Mammary microvascular endothelial cell (primary cell): ENCODE measurements around the gene SF3B2. TPM values are rescaled to one million over a fixed set of nuclear protein-coding genes. Genes with fewer than 3 reads are reported as not detected.

ENCODE experiments used
- total RNA-seq: library from RNA; depleted of rRNA; stranded (reverse); fragments of >200 nt; gene quantifications from 2 replicates; pipeline ENCODE4 v1.2.3, GENCODE V29; 2015

SF3B2 gene
- 130 and 155 TPM in 2 replicates for total RNA-seq

GRCh38 chr11:66051766-66052663 lies at the start of gene SF3B2:
Gene SF3B2 (plus strand): TSS chr11:66052364. CDS start chr11:66052385, 21 bp downstream.

DNA sequence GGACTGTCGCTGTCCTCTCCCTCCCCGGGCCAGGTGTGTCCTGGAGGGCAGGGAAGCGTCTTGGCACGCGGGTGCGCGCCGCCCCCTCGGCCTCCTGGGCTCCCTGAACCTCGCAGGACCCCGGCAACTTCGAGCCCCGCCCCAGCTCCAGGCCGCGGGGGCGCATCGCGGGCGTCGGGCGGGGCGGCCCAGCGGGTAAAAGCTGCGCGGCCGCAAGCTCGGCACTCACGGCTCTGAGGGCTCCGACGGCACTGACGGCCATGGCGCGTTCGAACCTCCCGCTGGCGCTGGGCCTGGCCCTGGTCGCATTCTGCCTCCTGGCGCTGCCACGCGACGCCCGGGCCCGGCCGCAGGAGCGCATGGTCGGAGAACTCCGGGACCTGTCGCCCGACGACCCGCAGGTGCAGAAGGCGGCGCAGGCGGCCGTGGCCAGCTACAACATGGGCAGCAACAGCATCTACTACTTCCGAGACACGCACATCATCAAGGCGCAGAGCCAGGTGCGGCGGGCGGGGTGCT lies 40.3 kb upstream of the SF3B2 start, which contains the start of gene CST6:
Gene CST6 (plus strand): TSS at position 224 of the 519 bp plus-strand sequence. CDS start 37 bp downstream, at position 261.

DNA sequence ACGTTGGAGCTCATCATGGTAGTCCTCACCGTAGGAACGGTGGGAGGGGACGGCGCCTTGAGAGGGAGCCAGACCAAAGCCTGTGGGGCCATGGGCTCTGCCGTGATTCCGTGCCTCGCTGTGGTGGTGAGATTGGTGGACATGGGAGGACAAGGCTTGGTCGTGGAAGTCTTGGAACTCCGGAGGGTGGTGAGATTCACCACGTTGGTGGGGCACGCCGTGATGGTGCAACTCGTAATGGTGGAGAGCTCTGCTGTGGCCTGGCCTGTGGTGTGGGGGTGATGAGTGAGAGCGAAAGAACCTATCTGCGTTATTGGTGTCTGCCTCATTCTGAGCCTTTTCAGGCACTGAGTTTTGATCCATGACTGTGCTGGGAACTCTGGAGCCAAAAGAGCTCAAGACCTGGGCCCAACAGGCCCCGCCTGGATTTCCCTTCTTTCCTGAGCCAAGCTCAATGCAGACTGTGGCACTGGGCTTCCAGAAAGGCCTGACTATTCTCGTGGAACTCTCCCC lies 26.1 kb upstream of the SF3B2 start, which contains the start of gene CATSPER1:
Gene CATSPER1 (minus strand): TSS at position 463 of the 513 bp plus-strand sequence. CDS start 100 bp downstream, at position 363.

DNA sequence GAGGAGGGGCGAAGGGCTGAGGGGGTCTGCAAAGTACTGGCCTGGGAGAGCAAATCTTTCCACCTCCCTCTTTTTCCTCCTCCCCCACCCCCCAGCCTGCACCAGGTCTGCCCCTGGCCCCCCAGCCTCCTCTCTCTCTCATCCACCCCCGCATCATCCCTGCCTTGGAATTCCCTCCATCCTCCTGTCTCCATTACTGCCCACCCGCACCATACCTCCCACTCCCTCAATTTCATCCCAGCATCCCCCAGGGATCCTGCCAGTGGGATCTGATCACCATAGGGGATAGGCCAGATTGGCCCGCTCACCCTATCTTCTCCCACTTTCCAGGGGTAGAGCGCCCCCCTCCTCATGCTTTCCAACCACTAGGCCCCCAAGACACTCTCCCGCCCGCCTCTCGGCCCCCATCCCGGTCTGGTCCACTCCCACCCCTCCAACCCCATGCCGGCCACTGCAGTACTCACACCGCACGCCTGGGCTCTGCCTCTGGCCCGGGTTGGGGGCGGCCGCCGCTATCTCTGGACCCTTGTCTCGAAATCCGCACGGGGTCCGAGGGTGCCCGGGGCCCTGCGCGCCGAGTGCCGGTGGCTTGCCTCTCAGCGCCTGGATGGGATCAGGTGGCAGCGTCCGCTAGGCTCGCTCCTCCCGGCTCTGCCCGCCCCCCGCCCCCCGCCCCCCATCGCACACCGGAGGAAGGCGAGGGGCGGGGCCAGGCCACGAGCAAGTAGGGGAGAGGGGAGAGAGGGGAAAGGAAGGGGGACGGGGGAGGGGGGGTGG lies 3.4 kb upstream of the SF3B2 start, which contains the start of gene GAL3ST3:
Gene GAL3ST3 (minus strand): TSS at position 615 of the 777 bp plus-strand sequence. CDS start 3,746 bp downstream, outside the sequence.

DNA sequence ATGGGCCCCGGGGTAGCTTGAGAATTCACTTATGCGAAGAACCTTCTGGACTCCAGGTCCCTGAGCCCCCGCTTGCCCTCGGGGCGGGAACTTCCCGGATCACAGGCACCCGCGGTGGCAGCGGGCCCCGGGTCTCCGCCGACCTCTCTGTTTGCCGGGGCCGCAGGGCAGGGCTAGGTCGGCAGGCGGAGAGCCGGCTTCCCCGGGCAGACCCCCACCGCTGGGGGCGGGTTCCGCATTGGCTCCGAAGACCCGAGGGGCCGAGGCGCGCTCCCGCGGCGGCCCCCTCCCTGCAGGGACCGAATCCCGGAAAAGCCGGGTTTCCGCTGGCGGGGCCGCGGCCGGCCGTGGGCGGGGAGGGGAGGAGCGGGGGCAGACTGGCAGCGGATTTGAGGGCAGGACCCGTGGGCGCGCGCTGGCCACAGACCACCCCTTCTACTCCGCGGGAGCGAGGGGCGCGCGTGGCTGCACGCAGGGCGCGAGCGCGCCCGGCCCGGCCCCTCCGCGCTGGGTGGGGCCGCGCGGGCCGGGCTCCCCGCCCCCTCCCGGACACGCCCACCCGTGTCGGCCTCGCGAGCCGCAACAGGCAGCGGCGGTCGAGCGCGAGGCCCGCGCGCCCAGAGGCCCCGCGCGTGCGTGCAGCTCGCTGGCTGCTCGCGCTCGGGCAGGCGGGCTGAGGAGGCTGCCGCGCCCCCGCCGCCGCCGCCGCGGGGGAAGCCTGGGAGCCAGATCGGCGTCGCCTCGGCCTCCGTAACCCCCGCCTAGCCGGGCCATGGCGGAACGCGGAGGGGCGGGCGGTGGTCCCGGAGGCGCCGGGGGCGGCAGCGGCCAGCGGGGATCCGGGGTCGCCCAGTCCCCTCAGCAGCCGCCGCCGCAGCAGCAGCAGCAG lies 17.8 kb downstream of the SF3B2 start, which contains the start of gene PACS1:
Gene PACS1 (plus strand): TSS at position 558 of the 889 bp plus-strand sequence. CDS start 215 bp downstream, at position 773.

Other genes starting within 250 kb of the SF3B2 start
- not detected in 2 replicates for gene SNX32, start 218.4 kb upstream of the SF3B2 start, total RNA-seq
- 2,226 and 2,249 TPM in 2 replicates for gene CFL1, start 194.2 kb upstream of the SF3B2 start, total RNA-seq
- gene MUS81, start 191.9 kb upstream of the SF3B2 start, total RNA-seq: 35.0 and 40.1 TPM in 2 replicates
- 29.5 and 33.7 TPM in 2 replicates for gene EFEMP2, start 179.6 kb upstream of the SF3B2 start, total RNA-seq
- gene CTSW, start 172.5 kb upstream of the SF3B2 start, total RNA-seq: 0.20 TPM in 1 of 2 replicates, not detected in the other
- 95.7 and 125 TPM in 2 replicates for gene FIBP, start 163.9 kb upstream of the SF3B2 start, total RNA-seq
- gene CCDC85B, start 161.7 kb upstream of the SF3B2 start, total RNA-seq: 258 and 273 TPM in 2 replicates
- gene FOSL1, start 152.0 kb upstream of the SF3B2 start, total RNA-seq: 125 and 127 TPM in 2 replicates
- gene C11orf68, start 133.3 kb upstream of the SF3B2 start, total RNA-seq: 18.9 and 19.7 TPM in 2 replicates
- gene DRAP1, start 132.9 kb upstream of the SF3B2 start, total RNA-seq: 209 and 235 TPM in 2 replicates
- not detected in 2 replicates for gene TSGA10IP, start 106.9 kb upstream of the SF3B2 start, total RNA-seq
- 32.7 and 43.3 TPM in 2 replicates for gene SART1, start 90.6 kb upstream of the SF3B2 start, total RNA-seq
- gene EIF1AD, start 50.2 kb upstream of the SF3B2 start, total RNA-seq: 27.2 and 38.1 TPM in 2 replicates
- 109 and 139 TPM in 2 replicates for gene BANF1, start 49.9 kb upstream of the SF3B2 start, total RNA-seq
- gene CST6, start 40.4 kb upstream of the SF3B2 start, total RNA-seq: 0.20 and 0.25 TPM in 2 replicates
- 0.47 TPM in 1 of 2 replicates, not detected in the other for gene CATSPER1, start 25.9 kb upstream of the SF3B2 start, total RNA-seq
- gene GAL3ST3, start 3.2 kb upstream of the SF3B2 start, total RNA-seq: not detected in 2 replicates
- 18.0 and 19.3 TPM in 2 replicates for gene PACS1, start 17.9 kb downstream of the SF3B2 start, total RNA-seq
- gene KLC2, start 205.3 kb downstream of the SF3B2 start, total RNA-seq: 15.7 and 17.4 TPM in 2 replicates
- gene RAB1B, start 216.3 kb downstream of the SF3B2 start, total RNA-seq: 170 and 183 TPM in 2 replicates
- not detected in 2 replicates for gene CNIH2, start 225.8 kb downstream of the SF3B2 start, total RNA-seq
- 108 and 132 TPM in 2 replicates for gene YIF1A, start 236.8 kb downstream of the SF3B2 start, total RNA-seq
- gene TMEM151A, start 239.5 kb downstream of the SF3B2 start, total RNA-seq: under 0.01 TPM in 1 of 2 replicates, not detected in the other